GM12878 (cell line): ENCODE measurements around the gene KHK. TPM values are rescaled to one million over a fixed set of nuclear protein-coding genes. Genes with fewer than 3 reads are reported as not detected.

Experiments
- ATF2 ChIP-seq: IDR thresholded peaks from 2 replicates; pipeline ENCODE4 v1.6.1; 2012; ENCODE audit warnings: low read length, inconsistent platforms
- ATF3 ChIP-seq: IDR thresholded peaks from 2 replicates; pipeline ENCODE4 v1.6.1; 2011; ENCODE audit warnings: low read depth, mild to moderate bottlenecking, low read length, moderate library complexity, borderline replicate concordance; ENCODE audit errors: extremely low read depth
- BCL11A ChIP-seq: IDR thresholded peaks from 2 replicates; pipeline ENCODE4 v1.6.1; 2011; ENCODE audit warnings: low read depth, low read length
- CBX3 ChIP-seq: fragments of 200-600 bp; sonication (generic); IDR thresholded peaks from 2 replicates; pipeline ENCODE4 v1.6.1; 2016; ENCODE audit warnings: low read depth, borderline replicate concordance
- CBX5 ChIP-seq: sonication (generic); IDR thresholded peaks from 2 replicates; pipeline ENCODE4 v1.6.1; 2016; ENCODE audit warnings: low read depth, moderate library complexity, mild to moderate bottlenecking, inconsistent platforms
- EGR1 ChIP-seq, 2 experiments: IDR thresholded peaks; 1 replicate in 1 of 2; 2 replicates in 1 of 2; pipeline ENCODE4 v1.6.1; 2011 to 2012; ENCODE audit warnings: low read depth in 2 of 2, low read length in 2 of 2, borderline replicate concordance in 1 of 2, mild to moderate bottlenecking in 1 of 2, moderate library complexity in 1 of 2
- ETV6 ChIP-seq, 2 experiments: fragments of 450-650 bp in 1 of 2; IDR thresholded peaks in 1 of 2; conservative IDR thresholded peaks in 1 of 2; 2 replicates each; pipeline ENCODE4 v1.6.1; 2014; ENCODE audit warnings: antibody characterized with exemption in 1 of 2, borderline replicate concordance in 1 of 2, low read depth in 1 of 2, mild to moderate bottlenecking in 1 of 2, moderate library complexity in 1 of 2
- LARP7 ChIP-seq: fragments of 450-650 bp; IDR thresholded peaks from 2 replicates; pipeline ENCODE4 v1.6.1; 2017; ENCODE audit warnings: mild to moderate bottlenecking
- MLLT1 ChIP-seq: fragments of 450-650 bp; IDR thresholded peaks from 2 replicates; pipeline ENCODE4 v1.6.1; 2016; ENCODE audit warnings: mild to moderate bottlenecking
- MTA2 ChIP-seq: fragments of 450-650 bp; IDR thresholded peaks from 2 replicates; pipeline ENCODE4 v1.6.1; 2016; ENCODE audit warnings: low read depth, mild to moderate bottlenecking, moderate library complexity
- NFIC ChIP-seq: IDR thresholded peaks from 2 replicates; pipeline ENCODE4 v1.6.1; 2012; ENCODE audit warnings: low read depth, mild to moderate bottlenecking, inconsistent platforms, low read length, moderate library complexity
- NFXL1 ChIP-seq: fragments of 450-650 bp; IDR thresholded peaks from 2 replicates; pipeline ENCODE4 v1.6.1; 2017; ENCODE audit warnings: antibody characterized with exemption, mild to moderate bottlenecking, borderline replicate concordance
- PKNOX1 ChIP-seq: fragments of 450-650 bp; IDR thresholded peaks from 2 replicates; pipeline ENCODE4 v1.6.1; 2016; ENCODE audit warnings: mild to moderate bottlenecking
- POLR2AphosphoS2 ChIP-seq: IDR thresholded peaks from 2 replicates; pipeline ENCODE4 v1.6.1; 2011; ENCODE audit warnings: low read depth, mild to moderate bottlenecking, low read length, improper control_type of control experiment, moderate library complexity
- POU2F2 ChIP-seq: IDR thresholded peaks from 3 replicates; pipeline ENCODE4 v1.6.1; 2011; ENCODE audit warnings: low read depth, mild to moderate bottlenecking, low read length, borderline replicate concordance
- RUNX3 ChIP-seq: IDR thresholded peaks from 2 replicates; pipeline ENCODE4 v1.6.1; 2012; ENCODE audit warnings: low read length, inconsistent platforms
- SMAD1 ChIP-seq: fragments of 450-650 bp; IDR thresholded peaks from 2 replicates; pipeline ENCODE4 v1.6.1; 2018; ENCODE audit warnings: mild to moderate bottlenecking, low read depth; ENCODE audit not compliant: partially characterized antibody
- SREBF1 ChIP-seq: IDR thresholded peaks from 2 replicates; pipeline ENCODE4 v1.6.1; 2012; ENCODE audit warnings: mild to moderate bottlenecking, low read length
- SUZ12 ChIP-seq: fragments of 200-600 bp; sonication (generic); IDR thresholded peaks from one replicate; pipeline ENCODE4 v1.6.1; 2018; ENCODE audit warnings: antibody characterized with exemption, mild to moderate bottlenecking; ENCODE audit not compliant: unreplicated experiment
- WRNIP1 ChIP-seq: IDR thresholded peaks from 2 replicates; pipeline ENCODE4 v1.6.1; 2011; ENCODE audit warnings: low read depth, low read length, improper control_type of control experiment, borderline replicate concordance
- YBX1 ChIP-seq: fragments of 450-650 bp; IDR thresholded peaks from 2 replicates; pipeline ENCODE4 v1.6.1; 2016; ENCODE audit warnings: antibody characterized with exemption
- ZBTB11 ChIP-seq: fragments of 450-650 bp; formaldehyde crosslinking; IDR thresholded peaks from 2 replicates; pipeline ENCODE4 v1.5.0; 2022; ENCODE audit warnings: mild to moderate bottlenecking, missing genetic modification characterization
- polyA plus RNA-seq, 11 experiments: library from polyadenylated mRNA; depleted of rRNA in 4 of 11; unstranded in 6 of 11; stranded (reverse) in 5 of 11; fragments of >200 nt; fragmentation: Nextera tagmentation in 4 of 11; fragmentation: Illumina TruSeq in 1 of 11; extraction: Ambion mirVana in 4 of 11; extraction: Trizol in 1 of 11; gene quantifications; 1 replicate in 1 of 11; 2 replicates in 10 of 11; pipeline versions ENCODE4 v1.2.1 to v1.2.3, GENCODE V29; 2011 to 2016; ENCODE audit warnings: inconsistent platforms in 2 of 11, missing spikeins in 2 of 11, low read depth in 1 of 11
- total RNA-seq, 4 experiments: library from RNA; depleted of rRNA in 3 of 4; stranded (reverse); fragments of >200 nt in 3 of 4; fragmentation: Illumina TruSeq in 1 of 4; extraction: Trizol in 1 of 4; gene quantifications; 2 replicates each; pipeline versions ENCODE4 v1.2.1 to v1.2.3, GENCODE V29; 2013 to 2021

Gene KHK
- total and polyA plus RNA-seq, 10 of the 15 experiments (the other 5 are each of a cell fraction or from before 2014, with no cell fraction given) = 0.31 to 11.8 (median 3.9) TPM

GRCh38 chr2:27050281-27050995, 36.1 kb upstream of the KHK start (continued):
- no peak for TF ChIP-seq ETV6 (conservative IDR thresholded peaks at IDR 0.05 in 1 of 2, IDR thresholded peaks at IDR 0.05 in 1 of 2; ENCODE audit: borderline replicate concordance in 1 of 2, low read depth in 1 of 2)
- TF ChIP-seq SREBF1 = no peak
- no peak for TF ChIP-seq NFIC
- no peak for TF ChIP-seq PKNOX1
- peak in 1 of 2 experiments; percentile 94; a peak in 2 of 3 replicates for TF ChIP-seq EGR1 (IDR thresholded peaks at IDR 0.05; ENCODE audit: borderline replicate concordance in 1 of 2, low read depth in 2 of 2, low read length in 2 of 2)
- TF ChIP-seq POU2F2 = peak; percentile 79; the same call in 2 of the 3 replicates
- TF ChIP-seq ATF2 = no peak; the same call in 1 of the 2 replicates
- no peak; the same call in 1 of the 2 replicates for TF ChIP-seq MLLT1
- peak; percentile 39; the same call in 1 of the 2 replicates for TF ChIP-seq LARP7
- no peak; the same call in 1 of the 2 replicates for TF ChIP-seq WRNIP1
- TF ChIP-seq ZBTB11 = no peak
- TF ChIP-seq RUNX3 = peak; percentile 60; the same call in 1 of the 2 replicates
- TF ChIP-seq MTA2 = no peak
- no peak for TF ChIP-seq SUZ12
- no peak for TF ChIP-seq SMAD1
- no peak for TF ChIP-seq NFXL1
- TF ChIP-seq POLR2AphosphoS2 = 0 out of 2 replicates have a peak, but pooled peaks have one; percentile 47
- 0 out of 2 replicates have a peak, but pooled peaks have one; percentile 2 for TF ChIP-seq CBX5
- no peak for TF ChIP-seq YBX1
- TF ChIP-seq ATF3 = no peak
- TF ChIP-seq BCL11A = no peak
- no peak for TF ChIP-seq CBX3
